Activated T-helper 9 cell treated with anti-CD3 and anti-CD28 coated beads, Interleukin-2, amount 50 U/mL, for 16 hours (primary cell): ENCODE data around the gene FNDC1.
A peak's percentile ranks its signal among the peaks of the same experiment; 100 is the strongest.

ENCODE experiments used
- DNase-seq: peaks from one replicate; pipeline ENCODE4 v3.0.0-alpha.2; 2020; ENCODE audit warnings: low read depth

Gene FNDC1

DNA sequence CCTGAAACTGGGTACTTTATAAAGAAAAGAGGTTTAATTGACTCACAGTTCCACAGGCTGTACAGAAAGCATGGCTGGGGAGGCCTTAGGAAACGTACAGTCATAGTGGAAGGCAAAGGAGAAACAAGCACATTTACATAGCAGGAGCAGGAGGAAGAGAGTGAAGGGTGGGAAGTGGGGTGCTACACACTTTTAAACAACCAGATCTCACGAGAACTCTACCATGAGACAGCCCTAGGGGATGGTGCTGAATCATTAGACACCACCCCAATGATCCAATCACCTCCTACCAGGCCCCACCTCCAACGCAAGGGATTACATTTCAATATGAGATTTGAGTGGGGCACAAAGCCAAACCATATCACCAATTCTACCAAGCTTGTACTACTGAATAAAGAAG is 7.4 kb upstream of the FNDC1 start:
- DNase-seq, result no peak

DNA sequence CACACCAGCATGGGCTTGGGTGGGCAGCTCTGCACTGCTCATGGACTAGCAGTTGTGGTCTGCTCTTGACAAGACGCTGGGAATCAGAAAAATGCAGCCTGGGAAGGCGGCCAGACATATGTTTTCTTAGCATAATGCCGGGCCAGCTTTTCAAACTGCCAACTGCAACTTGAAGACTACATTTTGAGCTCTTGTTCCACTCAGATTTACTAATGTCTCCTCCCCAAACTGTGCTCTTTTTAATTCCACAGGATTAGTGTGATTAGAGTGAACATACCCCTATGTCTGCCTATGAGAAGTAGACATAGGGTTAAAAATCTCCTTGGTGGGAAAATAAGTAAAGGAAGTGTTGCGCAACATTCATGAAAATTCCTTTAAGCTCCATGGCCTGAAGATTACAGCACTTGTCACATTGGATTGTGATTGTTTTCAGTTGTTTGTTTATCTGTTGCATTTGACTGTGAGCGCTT is 5.3 kb upstream of the FNDC1 start:
- DNase-seq, result no peak

DNA sequence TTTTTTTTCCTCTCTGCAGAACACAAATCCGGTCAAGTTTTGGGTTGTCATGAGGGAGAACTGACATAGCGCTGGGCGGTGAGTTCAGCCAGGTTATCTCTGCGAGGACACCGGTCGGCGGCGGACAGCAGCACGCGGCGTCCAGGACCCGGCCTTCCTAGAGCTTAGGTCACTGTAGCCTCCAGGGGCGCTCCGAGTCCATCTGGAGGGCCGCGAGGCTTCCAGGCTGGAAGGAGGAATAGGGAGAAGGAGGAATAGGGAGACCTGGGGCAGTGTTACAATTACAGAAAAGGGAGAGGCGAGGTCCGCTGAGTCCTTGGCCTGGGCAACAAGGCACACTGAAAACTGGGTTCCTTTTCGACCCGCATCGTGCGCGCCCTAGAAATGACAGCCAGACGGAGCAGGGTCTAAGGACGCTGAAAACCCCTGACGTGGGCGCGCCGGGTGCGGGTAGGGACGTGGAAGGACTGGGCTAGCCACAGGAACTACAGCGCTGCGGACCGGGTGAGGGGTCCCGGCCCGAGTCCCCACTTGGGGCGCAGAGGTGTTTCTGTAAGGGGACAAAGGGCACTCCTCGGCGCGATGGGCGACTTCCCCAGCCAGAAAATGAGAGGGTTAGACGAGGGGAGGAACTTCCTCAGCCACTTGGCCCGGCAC is 536 bp upstream of the FNDC1 start:
- no peak for DNase-seq

DNA sequence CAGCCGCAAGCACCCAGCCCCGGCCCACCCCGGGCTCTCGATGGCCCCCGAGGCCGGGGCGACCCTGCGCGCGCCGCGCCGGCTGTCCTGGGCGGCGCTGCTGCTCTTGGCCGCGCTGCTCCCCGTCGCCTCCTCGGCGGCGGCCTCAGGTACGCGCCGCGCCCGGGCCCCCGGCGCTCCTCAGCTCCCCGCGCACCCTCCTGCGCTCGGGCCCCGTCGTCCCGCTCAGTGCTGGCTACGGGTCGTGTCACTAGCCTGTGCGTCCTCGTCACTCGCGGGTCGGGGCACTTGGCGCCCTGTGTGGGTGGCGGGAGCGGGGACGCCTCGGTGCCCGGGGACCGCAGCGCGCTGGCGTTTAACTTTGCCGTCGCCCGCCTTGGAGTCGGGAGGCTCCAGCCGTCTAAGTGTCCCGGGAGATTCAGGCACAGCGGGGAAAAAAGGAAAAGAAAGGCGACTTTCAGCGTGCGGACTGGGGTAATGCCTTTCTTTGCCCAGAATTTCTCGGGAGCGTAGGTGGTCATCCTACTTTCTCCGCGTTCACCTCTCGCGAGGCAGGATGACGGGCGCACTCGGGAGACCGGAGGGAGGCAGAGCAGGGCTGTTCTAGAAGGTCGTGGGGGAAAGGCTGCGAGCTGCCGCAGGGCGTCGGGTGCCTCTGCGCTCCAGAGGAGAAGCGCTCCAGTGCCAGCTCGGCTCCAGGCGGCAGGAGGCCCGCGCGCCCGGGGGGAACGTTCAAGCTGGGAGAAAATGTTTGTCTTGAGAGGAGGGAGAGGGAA is 545 bp downstream of the FNDC1 start:
- peak; percentile 3 for DNase-seq

DNA sequence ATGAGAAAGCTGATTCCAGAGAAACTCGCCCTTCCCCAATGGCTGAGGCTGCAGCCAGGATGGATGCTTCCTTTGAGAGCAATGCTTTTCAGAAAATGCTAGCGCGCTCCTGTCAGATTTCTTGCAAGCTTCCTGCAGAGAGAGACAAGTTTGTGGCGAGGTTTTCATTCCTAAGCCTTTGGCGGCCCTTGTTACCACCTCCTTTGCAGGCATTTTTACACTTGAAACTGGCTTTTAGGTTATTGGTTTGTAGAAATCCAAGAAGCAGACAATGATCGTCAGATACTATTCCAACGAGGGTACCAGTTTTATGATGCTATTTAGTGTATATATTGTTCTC is 1.1 kb downstream of the FNDC1 start:
- no peak for DNase-seq

DNA sequence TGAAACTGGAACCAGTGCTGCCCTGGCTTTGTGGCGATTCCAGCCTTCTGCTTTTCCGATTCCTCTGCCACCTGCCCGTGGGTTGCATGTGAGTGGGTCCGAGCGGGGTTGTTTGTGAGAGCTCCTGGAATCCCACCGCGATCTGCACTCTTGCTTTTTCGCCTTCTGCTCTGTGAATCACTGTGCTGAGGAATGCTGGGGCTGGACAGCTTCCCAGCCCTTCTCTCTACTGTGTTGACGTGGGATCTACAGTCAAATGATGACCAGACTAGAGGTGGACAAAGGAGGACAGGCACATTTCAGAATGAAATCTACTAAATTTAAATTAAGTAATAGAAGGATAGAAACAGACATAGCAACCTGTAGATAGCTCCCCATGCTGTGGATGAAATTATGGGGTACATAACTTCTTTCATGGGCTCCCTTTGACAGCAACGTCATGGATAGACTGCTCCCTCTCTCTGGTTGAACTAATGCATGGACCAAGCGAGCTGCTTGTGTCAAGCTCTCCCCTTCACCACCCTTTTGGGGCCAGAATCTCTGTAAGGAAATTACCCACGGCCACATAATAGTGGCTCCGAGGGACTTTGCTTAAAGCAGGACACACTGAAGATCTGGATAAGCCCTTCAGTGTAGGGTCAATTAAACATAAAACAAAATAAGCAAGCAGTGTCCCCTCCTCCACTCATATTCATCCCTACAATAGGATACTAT is 2.0 kb downstream of the FNDC1 start:
- no peak for DNase-seq

DNA sequence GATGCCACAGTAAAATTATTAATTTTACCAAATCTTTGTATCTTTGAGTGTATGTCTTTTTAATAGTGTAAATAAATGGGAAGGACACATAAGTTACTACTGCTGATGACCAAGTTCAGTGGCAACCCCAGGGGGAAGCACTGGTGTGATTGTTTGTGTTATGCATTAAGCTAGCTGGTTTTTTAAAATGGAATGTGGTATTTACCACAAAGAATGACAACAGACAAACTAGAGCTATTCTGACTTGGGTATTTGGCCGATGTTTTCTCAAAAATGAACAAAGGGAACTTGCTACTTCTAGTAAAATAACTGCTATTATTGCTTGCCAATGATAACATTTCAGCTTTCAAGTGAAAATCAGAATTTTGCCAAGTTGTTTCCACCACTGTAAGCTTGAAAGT is 2.9 kb downstream of the FNDC1 start:
- no peak for DNase-seq

DNA sequence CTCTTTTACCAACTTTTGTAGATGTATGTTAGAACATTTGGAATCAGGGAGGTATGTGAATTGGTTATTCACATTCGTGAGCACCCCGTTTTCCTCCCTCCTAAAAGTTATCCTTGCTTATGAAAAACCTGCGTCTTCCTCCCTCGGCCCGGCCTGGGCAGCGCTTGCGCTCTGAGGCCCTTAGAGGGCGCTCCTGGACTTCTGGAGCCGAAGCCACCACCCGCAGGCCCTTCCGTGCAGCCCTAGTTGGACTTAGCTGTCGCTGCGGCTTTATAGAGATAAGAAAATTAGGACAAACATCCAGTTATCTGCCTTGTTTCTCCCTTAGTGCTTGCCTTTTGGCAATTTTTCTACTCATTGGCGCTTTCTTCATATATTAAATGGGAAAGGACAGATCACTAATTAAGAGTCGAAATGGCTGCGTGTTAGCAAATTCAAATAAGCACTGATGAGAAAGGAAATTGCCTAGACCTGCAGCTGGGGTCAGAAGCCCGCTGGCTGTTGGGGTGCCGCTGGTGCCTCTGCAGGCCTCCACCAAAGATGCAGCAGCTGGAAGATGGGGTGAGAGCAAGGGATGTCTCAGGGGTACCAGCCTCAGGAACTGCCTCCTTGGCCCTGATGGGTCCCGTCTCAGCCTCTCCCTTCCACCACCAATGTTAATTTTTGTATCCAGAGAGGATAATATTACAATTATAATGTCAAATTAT is 5.2 kb downstream of the FNDC1 start:
- DNase-seq, result peak; percentile 35

DNA sequence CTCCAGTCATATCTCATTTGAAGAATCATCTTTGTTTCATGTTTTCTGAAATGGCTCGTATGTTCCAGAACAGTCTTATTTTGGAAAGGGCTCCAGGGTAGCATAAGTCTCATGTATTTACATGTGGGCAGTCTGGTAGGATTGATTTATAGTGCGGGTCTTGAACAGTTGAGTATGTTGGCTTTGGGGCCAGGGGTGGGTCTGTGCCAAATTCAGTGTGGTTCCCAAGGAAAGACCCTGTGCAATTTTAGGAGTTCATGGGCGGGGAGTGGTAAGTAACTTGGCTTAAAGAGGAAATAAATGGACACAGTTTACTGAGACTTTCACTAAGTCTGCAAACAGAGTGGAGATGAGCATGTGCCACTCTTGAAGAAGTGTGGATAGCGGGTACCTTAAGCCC is 7.7 kb downstream of the FNDC1 start:
- no peak for DNase-seq

DNA sequence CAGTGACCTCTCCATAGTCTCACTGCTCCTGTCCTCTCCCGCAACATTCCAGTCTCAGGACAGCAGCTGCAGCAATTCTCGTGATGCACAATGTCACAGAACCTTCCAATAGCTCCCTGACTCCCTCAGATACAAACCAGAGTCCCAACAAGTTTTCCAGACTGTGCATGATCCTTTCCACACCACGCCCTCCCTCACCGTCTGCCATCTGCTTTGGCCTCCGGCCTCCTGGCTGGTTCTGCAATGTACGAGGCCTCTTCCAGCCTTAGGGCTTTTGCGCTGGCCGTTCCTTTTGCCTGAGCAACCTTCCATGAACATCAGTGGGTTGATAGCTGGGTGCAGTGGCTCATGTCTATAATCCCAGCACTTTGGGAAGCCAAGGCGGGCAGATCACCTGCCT is 9.6 kb downstream of the FNDC1 start:
- no peak for DNase-seq

DNA sequence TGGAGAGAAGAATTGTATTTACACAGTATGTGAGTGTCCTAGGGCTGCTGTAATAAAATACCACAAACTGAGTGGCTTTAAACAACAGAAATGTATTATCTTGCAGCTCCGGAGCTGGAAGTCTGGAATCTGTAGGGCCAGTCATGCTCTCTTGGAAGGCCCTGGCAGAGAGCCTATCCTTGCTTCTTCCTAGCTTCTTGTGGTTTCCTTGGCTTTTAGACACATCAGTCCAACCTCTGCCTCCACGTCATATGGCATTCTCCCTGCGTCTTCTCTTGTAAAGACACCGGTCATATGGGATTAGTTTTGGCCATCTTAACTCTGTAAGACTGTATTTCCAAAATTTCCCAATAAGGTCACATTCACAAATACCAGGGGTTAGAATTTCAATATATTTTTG is 10.8 kb downstream of the FNDC1 start:
- no peak for DNase-seq

DNA sequence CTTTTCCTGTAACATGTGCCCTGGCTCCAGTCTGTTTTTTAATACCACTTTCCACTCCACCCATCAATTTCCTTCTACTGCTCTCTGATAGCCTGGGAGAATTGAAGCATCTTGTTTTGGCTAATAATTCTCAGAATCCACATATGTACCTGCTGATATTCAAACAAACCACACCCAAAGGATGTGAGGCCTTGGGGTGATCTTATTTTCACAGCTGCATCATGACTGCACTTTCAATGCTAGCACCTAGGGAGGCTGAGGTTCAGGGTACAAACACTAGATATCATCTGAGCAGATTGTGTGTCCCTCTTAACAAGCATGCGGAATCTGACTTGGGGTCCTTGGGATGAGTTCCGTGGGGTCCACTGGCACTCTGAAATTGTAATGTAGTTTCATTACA is 12.7 kb downstream of the FNDC1 start:
- no peak for DNase-seq

DNA sequence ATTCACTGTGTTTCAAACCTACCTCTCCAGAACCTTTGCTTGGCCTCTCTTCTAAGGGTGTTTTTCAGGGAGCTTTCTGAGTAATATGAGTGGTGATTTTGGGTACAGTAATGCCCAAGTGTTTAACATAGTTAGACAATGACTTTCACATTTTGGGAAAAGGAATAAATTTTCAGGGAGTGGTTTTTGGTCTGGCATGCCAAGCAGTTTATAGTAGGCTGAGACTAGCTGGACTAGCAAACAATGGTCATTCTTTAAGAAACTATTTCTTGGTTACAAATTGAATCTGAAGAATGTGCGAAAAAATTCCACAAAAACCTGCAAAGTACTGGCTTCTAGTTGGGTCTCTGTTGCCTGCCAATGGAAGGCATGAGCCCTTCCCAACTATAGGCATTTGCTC is 15.4 kb downstream of the FNDC1 start:
- DNase-seq, result no peak

DNA sequence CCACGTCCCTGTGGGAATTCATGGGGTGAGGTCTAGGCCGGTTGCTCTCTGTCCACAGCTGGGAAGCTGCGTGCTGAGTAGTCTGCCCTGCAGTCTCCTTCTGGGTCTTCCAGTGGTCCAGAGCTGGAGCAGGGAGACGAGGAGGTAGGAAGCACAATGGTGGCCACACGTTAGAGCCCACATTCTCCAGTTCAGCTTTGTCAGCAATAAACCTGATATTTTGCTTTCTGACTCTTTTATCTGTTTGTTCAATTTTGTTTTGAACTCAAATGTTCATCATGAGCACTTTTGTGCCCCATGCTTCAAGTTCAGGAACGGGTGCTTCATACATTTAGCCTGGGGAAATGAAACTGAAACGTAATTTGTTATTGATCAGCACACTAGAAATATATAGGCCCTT is 21.3 kb downstream of the FNDC1 start:
- no peak for DNase-seq

DNA sequence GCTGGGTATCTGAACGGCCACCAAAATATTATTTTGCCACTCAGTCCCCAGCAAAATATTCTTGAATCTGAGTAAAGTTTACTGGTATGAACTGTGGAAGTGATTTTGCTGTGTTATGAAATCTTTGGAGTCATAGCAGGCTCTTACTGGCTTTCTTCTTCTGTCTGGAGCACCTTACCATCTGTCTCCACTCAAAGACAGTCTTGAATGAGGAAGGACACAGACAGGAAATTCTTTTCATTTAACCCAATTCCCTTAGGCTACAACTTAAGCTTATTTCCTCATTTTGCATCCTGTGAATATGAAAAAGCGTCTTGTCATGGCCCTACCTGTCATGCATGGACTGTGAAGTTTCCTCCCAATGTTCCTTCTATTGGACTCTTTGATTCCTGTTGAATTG is 24.7 kb downstream of the FNDC1 start:
- DNase-seq, result no peak

DNA sequence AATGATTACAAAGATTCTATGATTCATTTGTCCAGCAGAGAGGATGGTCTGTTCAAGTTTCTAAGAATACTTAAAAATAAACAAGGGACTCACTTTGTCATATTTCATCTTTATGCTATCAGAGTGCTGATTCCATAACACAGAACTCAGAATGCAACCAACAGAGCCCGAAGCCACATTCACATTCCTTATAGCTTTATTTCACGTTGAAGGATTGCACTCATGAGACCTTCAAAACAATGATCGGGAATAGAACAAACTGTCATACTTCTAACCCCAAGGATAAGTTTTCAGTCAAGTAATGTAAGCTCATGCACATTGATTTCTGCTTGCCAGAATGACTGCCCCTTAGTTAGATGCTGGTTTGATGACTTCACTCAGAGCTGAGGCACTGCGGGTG is 25.2 kb downstream of the FNDC1 start:
- no peak for DNase-seq

DNA sequence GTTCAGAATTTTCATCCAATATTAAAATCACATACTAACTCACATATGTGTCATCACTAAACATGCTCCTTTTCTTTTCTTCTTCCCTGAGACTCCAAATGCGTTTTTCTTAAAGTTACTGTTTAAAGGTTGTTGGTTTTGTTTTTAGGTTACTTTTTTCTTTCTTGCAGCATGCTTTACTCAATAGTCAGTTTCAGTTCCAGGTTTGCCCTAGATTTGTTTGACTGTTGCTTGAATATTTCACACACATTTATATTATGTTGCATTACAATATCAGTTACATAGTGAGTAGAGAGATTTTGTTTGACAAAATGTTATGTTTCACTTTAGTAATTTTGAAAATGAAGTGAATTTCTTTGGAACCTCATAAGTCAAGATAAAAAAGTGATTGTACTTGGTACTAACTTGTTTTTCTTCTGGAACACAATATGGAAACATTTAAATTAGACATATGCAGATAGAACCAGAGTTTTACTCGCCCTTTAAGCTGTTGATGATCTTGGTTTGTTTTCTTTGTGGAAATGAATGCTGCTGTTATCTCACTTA is 27.3 kb downstream of the FNDC1 start:
- no peak for DNase-seq

DNA sequence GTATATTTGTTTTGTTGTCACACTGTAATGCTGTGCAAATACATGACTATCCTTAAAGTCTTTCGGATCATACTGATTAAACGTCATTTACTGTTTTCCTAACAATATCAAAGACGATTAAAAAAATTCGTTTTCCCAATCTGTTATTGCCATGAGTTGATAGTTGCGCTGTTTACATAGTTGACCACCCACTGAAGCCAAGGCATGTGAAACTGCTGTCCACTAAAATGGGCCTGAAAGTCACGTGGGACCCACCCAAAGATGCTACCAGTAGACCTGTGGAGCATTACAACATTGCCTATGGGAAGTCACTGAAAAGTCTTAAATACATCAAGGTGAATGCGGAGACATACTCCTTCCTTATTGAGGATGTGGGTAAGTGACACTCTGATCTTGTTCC is 28.1 kb downstream of the FNDC1 start:
- DNase-seq, result no peak

DNA sequence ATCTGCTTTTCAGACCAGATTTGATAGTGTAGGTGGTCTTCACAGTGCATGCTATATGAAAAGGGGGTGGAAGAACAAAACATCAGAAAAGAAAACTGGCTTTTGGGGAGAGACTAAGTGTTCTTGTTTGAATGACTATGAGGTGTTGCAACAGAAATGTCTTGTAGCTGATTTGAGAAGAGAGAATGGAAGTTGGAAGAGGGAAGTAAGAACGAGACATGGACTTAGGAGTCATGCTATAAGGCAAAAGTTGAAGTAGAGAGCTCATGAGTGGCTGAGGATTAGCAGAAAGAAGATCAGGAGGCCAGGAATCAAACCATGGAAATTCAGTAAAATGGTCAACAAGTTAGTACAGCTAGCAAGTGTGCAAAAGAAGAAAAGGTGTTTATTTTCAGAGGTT is 32.1 kb downstream of the FNDC1 start:
- DNase-seq, result no peak

DNA sequence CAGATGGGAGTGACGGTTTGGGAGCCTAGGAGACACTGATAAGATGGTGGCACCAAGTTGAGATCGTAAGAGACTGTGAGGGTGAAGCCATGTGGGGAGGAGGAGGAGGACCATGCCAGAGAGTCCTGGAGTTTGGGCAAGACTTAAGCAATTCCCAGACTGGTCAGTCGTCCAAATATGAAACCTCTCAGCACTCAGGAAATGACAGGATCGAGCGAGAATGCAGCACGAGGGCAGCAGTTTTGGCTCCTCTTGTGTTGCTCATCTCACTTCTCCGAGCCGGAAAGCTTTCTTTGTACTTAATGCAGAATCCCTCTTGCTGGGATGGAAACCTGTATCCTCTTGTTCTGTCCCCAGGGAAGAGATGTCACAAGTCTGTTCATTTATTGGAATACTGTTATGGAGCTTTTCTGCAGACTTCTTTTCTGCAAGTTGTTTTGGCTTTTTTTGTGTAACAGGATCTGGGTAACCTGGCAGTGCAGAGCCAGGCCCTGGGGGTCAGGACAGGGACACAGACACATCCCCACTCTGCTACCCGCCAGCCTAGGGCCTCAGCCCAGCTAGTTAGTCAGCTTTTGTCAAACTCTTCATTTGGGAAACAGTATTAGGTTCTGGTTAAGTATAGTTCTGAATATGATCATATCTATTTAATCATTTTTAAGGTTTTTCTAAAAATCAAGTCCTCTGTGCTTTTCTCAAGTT is 34.3 kb downstream of the FNDC1 start:
- DNase-seq, result no peak

DNA sequence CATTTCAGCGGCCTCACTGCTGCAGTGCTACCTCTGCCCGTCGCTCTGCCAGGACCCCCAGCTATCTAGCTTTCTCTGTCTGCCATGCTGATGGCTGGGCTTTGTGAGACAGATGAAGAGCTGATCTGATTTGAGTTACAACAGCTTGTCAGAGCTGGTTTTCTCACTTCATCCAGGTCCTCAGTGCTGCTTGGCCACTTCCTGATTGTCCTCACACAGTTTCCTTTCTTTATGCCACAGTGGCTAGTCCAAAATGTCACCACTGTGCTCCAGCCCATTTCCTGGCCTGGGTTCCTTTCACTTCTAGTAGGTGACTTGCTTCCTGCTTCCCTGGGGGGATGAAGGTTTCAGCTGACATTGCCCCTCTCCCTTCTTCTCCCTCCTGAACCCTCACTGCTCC is 35.4 kb downstream of the FNDC1 start:
- DNase-seq, result no peak

DNA sequence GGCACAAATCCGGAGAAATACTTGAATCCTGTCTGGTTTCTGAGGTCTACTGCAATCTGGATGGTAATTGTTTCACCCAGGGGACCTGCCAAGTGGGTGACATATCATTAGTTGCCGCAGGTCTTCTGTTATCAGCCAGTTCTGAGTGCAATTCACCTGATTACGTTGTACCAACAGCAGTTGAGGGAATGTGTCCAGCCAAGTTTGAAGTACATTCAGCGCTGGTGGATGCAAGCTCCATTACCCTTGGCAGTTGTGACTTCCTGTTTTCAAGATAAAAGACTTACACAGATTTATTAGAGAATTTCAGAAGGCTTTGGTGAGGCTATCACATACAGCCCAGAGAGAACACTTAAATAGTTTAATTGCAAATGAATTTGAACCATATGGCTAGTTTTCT is 42.8 kb downstream of the FNDC1 start:
- no peak for DNase-seq
